IPS DF 4.7 (cell line): ENCODE measurements around the gene GNB1L.
"Not testable (repeated sequence)": the region's sequence is repeated elsewhere in the genome, so short reads cannot be mapped to it uniquely, and the experiment has no call there.

ENCODE experiments used
- DNase-seq: peaks from one replicate; pipeline ENCODE4 v3.0.0-alpha.2; 2013; ENCODE audit warnings: low spot score; ENCODE audit errors: extremely low read depth

Gene GNB1L

DNA sequence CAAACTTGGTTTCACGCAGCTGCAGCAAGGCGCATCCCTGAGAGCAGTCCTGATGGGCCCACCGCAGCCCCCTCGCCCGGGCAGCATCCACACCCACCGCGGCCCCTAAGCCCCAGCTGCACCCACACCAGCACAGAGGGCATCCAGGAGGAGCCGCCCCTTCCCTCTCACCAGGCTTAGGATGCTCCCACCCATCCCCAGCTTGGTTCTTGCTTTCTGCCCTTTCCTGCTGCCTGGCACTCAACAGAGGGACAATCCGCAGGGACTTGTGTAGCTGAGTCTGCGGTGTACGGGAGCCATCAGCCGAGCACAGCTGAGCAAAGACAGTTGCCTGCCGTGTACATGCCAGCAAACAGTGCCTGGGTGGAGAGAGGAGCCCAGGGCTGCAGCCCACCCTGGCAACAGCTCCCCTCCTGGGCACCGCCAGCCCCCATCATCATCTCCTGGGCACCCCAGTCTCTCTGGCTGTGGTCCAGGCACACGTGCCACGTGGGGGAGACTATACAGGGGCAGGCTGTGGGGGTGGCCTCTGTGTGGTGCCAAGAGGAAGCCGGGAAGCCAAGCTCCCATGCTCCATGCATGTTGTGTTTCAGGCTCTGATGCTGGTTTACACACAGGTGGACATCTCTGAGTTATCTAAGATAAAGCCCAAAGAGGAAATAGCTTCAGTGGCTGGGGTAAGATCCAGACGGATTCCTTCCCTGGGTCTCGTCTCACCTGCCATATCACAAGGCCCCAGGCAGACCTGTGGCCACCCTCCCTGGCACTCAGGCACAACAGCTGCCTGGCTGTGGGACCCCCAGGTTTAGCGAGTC is 36.0 kb upstream of the GNB1L start:
- DNase-seq, result no peak

DNA sequence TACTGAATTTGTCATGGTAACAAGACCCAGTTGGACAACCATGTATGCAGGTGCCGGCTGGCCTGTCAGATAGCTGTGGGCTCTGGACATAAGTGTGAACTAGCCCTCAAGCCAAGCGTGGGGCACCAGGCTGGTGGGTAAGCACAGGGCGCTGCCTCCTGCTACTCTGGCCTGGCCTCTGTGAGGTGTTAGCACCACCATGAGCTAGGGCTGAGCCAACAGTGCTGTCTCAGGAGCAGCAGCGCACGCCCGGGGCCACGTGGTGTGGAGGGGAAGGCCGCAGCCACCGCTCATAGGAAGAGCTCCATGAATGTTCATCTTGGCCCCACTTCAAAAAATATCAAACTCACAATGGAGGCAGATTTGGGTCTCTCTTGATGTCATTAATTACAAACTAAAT is 35.3 kb upstream of the GNB1L start:
- DNase-seq, result no peak

DNA sequence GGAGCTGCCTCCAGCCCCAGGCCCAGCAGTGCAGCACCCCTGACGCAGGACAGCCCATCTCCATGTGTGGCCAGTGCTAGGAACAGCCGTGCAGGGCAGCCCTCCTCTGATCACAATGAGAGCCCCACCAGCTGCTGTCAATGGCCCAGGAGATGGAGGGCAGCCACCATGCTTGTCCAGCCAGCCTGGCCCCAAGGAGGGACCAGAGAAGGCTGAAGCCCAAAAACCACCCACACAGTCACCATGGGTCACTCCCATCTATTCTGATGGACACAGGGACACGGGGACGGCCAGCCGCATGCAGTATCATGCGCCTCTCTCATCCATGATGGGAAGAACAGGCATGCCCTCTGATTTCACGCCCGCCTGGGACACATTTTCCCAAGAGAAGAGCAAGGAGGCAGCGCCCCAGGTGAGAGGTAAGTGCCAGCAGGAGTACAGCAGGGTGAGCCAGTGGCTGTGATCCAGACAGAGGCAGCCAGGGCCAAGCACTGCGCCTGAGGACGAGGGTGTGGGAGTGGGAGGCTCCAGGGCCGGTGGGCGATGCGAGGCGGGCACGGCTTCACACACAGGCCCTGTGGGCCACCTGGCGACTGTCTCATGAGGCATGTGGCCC is 33.6 kb upstream of the GNB1L start:
- DNase-seq, result no peak

DNA sequence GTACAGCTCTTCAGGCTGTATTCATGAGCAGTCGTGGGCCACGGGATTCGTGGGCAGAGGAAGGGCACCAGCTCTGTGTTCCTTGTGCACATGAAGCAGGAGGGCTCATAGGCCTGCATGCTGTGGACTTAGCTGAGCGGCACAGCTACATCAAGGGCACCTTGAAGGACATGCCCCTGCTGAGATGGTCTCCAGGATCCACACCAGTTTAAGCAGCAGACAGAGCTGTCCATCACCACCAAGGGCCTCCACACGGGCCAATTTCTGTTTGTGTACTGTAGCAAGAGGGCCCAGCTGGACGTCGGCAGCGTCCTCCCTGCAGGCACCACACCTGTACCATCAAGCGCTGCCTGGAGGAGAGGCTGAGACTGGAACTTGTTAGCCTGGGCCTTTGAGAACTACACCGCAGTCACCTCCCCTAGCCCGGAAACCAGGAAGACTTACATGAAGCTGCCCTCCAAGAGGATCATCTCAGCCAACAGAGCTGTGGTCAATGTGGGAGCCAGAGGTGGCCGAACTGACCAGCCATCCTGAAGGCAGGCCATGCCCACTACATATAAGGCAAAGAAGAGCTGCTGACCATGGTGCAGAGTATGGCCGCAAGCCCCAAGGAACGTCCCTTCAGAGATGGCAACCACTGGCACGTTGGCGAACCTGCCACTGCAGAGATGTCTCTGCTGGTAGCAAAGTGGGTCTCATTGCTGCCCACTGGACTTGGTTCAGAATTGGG is 32.7 kb upstream of the GNB1L start:
- DNase-seq, result no peak

- no peak for DNase-seq
Measured at GRCh38 chr22:19886605-19887255, 32.1 kb upstream of the GNB1L start.

DNA sequence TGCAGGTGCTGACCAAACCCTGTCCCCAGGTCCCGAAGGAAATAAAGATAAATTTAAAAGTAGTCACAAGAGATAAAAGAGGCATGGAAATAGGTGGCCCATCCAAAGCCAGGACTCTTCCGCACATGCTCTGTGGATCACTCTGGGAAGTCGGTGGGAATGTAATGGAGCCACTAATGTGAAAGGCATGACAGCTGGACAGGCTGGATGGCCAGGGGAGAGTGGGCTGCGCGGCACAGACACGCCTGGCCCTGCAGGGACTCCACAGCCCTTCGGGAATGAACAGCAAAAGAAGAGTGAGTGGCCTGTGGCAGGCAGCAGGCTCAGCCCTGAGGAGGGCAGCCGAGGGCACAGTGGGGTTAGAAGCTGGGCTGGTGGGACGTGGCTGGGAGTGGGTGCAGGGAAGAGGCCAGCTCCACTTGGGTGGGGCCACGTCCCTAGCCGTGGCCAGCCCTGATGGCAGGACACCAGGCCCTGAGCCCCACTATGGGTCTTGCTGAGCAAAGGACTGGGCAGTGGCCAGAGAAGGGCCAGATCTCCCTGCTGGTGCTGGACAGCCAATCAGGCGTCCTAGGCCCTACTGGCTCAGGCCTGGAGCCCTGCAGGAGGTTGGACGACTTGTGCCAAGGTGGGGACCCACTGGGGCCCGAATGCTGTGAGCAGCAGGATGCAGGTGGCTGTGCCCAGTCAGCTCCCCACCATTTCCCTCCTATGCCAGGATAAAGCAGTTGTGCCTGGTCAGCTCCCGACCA is 31.3 kb upstream of the GNB1L start:
- DNase-seq, result no peak

DNA sequence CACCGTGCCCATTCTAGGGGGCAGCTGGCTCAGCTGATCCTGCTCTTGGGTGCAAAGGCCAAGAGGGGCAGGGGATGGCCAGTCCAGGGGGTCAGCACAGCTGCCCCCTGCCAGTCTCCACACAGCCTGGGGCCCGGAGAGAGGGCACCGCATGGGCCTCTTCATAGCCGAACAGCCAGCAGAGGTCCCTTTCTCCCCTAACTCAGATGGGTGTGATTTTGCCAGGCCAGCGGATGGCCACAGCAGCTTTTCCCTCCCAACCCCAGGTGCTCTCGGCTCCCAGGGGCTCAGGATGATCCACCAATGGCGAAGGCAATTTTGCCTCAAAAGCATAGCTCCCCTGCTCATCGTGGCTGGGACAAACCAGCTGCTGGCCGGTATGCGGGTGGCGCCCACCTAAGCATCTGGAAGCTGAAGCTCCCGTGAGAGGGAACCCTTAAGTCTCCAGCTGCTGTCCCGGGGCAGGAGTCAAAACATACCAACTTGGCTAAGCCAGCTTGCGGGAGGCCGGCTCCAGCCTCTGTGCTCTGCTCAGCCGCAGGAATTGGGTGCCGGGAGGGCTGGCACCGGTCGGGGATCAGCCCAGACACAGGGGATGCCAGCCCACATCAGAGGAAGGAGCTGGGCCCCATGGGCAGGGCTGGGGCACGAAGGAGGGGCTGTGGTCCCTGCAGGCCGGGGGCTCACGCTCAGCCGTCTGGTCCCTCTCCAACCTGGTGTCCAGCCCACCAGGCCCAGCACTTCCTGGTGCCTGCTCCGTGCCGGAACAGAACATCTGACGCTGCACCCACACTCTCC is 30.5 kb upstream of the GNB1L start:
- no peak for DNase-seq

DNA sequence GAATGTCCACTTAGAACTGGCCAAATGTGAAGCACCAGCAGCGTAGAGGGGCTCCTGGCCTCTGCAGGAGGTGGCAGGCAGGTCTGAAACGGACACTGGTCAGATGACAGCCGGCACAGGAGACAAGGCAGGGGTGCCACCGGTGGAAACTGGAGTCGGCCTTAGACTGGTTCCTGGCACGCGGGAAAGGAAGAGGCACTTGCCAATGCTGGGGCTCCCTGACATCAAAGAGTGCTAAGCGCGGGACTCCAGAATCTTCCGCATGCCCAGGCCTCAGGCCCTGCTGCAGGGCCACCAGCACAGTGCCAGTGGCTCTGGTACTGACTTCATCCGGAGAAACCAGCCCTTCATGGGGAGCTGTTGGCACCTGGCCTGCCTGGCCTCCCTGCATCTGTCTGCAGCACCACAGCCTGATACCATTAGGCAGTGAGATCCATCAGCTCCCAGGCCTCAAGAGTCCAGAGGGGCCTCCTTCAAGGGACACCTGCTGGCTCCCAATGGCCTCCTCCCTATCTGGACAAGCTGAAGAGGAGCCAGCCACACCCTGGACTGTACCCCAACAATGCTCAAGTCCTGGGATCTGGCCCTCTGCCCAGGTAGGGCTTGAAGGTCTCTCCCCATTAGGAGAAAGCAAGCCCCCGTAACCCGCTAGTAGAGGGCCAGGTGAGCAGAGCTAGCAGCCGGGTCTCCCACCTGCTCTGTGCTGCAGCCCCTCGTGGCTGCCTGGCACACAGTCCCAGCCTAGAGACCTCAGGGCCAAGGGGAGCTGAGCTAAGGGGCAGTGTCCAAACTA is 29.7 kb upstream of the GNB1L start:
- no peak for DNase-seq

- not testable (repeated sequence) for DNase-seq
Measured at GRCh38 chr22:19883446-19883845, 28.8 kb upstream of the GNB1L start.

DNA sequence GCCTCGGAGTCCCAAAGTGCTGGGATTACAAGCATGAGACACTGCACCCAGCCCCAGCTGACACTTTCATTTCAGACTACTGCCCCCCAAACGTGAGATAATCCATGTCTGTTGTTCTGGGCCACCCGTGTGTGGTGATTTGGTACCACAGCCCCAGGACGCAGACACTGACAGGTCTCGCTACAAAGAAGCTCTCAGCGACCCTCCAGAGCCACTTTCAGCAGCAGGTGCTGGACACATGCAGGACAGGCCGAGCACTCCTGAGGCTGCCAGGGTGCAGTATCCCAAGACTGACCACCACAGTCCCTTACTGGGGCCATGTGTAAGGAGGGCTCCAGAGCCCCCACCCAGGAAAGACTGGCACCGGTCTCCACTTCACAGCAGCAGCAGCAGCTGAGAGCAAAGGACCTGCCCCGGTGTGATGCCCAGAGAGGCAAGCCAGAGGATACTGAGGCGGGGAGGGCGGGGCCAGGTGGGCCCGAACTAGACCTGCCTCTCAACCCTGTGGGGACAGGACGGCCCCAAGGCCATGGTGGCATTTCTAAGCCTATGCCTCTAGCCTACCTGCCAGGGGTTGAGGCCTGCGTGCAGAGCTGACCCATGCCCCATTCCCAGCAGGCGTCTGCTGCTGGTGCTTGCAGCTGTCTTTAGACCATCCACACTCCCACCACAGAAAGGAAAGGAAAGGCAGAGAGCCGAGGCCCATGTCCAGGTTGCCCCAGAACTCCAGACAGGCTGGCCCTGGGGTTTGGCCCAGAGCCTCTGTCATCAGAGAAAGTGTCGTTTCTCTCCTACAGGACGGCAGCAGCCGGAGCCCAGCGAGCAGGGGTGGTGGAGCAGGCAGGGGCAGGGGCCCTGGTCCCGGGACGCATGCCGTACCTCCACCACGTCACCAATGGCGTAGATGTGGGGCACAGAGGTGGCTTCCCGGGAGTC is 28.0 kb upstream of the GNB1L start:
- DNase-seq, result no peak

DNA sequence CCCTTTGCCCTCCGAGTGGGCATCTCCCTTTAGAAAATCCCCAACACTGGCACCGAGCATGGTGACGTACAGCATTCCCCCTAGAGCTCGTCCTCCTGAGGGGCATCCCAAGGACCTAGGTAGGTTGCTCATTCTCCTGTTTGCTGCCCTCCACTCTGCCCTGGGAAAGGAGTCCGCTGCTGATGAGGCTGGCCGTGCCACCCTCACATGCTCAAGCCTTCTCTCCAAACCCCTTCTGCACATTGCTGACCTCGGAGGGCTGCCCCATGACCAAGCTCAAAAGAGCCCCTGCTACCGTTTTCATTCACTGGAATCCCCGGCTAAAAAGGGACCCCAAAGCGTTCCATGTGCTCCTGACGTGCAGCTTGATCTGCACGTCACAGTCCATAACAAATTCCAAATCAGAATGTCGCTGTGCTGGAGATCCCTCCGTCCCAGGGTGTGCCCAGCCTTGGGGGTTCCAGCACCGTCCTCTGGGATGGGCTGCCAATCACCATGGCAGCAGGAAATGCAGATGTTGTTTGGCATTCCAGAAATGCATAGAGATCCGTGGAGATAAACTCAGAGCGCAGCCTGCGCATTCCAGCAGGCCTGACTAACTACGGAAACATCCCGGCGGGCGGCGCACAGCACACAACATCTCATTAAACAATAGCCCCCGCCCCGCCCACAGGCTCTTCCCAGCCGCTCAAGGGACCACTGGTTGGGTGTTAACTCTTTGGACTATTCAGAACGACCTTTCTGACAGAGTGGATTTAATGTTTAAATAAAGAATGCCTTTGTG is 26.3 kb upstream of the GNB1L start:
- peak; percentile 94 for DNase-seq

- DNase-seq, result no peak
Measured at GRCh38 chr22:19879992-19880785, 25.5 kb upstream of the GNB1L start.

DNA sequence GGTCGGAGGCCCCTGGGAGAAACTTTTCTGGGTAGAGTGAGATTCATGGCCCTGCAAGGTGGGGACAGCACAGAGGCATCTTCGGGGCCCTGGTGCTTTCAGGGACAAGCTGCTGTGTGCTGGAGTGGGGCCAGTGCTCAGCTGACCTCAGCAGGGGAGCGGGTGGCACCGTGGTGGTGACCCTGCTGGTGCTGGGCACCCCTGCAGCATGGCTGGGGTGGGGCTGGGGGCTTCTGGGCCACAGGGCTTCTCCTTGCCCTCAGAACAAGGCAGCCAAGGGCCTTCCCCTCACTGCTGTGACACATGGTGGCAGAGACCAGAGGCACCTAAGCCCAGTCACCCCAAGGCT is 24.9 kb upstream of the GNB1L start:
- no peak for DNase-seq

GRCh38 chr22:19879246-19879570 is 24.5 kb upstream of the GNB1L start:
- no peak for DNase-seq

GRCh38 chr22:19878461-19879245 is 24.0 kb upstream of the GNB1L start:
- no peak for DNase-seq

DNA sequence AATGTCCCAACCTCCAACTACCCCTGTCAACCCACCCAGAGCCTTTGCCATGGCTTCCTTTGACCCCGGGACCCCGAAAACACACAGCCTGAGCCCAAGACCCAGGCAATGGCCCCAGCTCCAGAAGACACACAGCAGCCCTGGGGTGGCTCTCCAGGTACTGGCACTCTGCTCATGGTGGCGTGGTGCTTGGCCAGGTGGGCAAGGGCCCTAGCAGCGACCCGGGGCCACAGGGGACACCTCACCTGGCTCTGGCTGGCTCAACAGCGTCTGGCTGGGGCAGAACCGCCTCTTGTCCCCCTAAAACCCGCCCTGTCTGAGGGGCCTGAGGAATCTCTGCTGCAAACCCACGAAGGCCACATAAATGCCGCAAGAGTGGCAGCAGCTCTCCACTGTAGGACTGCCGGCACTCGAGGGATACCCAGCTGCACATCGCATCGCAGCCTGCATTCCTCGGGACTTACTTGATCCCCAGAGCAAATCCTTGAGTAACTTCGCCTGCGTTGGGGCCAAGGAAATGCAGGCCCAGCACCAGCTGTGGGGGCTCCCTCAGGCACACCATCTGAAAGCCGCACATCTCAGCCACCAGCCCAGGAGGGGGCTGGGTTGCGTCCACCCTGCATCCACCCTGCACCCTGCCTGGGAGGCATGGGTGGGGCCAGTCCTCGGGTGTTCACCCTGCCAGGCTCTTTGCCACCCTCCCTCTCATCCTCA is 23.1 kb upstream of the GNB1L start:
- DNase-seq, result no peak
